ENCODE data around the gene TBC1D22B.

The TBC1D22B gene

DNA sequence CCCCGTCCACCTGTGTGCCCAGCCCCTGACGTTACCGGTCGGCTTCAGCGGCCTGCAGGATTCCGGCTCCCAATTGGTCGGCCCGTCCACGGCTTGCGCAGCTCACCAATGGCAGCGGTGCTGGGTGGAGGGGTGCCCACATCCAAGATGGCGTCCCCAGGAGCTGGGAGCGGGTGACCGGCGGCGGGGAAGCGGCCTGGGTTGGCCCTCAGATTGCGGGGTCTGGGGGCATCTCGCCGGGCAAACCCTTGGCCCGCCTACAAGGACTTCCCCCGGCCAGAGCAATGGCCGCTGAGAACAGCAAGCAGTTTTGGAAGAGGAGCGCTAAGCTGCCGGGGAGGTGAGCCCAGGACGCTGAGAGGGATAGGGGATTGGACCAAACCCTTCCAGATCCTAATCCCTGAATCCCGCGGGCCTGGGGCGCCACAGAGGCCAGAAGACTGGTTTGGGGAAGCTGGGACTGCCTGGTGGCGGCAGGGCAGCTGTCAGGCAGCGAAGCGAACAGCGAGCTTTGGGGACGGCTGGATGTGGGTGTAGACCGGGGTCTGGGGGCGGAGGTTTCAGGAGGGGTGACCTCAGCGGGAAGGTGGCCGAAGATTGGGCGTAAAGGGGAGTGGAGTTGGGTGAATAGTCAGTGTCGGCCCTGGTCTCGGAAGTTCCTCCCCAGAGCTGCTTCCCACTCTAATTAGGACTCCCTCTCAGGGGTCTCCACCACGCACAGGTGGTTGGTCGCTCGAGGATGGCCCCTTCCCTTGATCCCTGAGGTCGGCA is at the start of gene TBC1D22B, which contains the start of gene TMEM217:
Gene TBC1D22B (plus strand): TSS at position 139 of the 771 bp plus-strand sequence. CDS start 146 bp downstream, at position 285.
Gene TMEM217 (minus strand): TSS at position 511 of the 771 bp plus-strand sequence. CDS start 39,114 bp downstream, outside the sequence.
- TF ChIP-seq GATA2 (IDR thresholded peaks at IDR 0.05; ENCODE audit: low read depth, low read length) (peak; percentile 52), GATA3 (IDR thresholded peaks at IDR 0.05; ENCODE audit: low read depth, low read length) (no peak)

DNA sequence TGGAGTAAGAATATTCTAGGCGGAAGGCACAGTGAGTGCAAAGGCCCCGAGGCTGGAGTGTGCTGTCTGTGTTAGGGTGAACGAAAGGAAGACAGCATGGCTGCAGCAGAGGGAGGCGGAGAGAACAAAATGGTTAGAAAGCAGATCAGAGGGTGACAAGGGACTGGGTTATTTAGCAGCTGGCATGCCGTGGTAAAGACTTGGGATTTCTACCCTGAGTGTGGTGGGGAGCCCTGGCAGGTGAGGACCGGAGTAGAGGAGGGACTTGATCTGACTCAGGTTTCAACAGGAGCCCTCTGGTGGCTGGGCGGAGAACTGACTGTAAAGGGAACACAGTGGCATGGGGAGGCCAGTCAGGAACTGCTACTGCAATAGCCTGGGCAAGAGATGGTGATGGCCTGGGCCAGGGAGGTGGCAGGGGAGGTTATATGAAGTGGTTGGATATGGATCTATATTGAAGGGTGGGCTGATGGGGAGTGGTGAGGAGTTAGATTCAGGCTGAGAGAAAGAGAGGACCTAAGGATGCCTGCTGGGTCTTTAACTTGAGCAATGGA is 49.6 kb upstream of the TBC1D22B start:
- TF ChIP-seq GATA3 (IDR thresholded peaks at IDR 0.05; ENCODE audit: low read depth, low read length) (no peak), GATA2 (IDR thresholded peaks at IDR 0.05; ENCODE audit: low read depth, low read length) (no peak)

DNA sequence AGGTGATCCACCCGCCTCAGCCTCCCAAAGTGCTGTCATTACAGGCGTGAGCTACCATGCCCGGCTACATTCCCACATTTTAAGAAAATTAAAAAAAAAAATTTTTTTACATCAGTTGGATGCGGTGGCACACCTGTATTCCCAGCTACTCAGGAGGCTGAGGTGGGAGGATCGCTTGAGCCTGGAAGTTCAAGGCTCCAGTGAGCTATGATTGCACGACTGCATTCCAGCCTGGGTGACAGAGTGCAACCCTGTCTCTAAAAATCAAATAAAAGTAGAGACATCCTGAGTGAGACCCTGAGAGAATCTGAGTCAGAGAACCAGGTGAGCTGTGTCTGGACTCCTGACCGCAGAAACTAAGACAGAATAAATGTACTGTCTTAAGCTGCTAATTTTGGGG is 48.8 kb upstream of the TBC1D22B start:
- no peak for TF ChIP-seq GATA3 (IDR thresholded peaks at IDR 0.05; ENCODE audit: low read depth, low read length)
- TF ChIP-seq GATA2 (IDR thresholded peaks at IDR 0.05; ENCODE audit: low read depth, low read length), result no peak

DNA sequence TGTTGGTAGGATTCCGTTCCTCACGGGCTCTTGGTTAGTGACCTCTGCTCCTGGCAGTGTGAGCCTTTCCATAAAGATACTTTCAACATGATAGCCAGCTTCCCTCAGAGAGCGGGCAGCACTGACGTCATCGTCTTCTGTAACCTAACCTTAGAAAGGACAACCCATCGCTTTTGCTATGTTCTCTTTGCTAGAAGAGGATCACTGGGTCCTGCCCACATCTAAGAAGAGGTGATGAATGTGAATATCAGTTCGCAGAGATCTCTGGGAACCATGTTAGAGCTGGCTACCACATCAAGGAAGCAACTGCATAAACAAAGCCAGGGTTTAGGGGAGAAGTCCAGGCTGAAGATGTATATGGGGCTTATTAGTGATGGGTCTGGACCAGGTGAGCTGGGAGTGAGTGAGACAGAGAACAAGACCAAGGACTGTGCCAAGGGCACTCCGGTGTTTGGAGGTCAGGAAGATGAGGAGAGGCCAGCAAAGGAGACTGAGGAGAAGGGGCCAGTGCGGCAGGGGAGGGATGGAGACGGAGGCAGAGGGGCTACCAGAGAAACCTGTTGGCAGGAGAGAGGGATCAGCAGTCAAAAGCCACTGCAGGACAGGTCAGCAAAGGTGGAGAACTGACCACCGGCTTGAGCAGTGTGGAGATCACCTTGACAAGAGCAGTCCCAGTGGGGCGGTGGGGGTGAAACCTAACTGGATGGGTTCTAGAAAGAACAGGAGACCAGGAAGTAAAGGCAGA is 47.9 kb upstream of the TBC1D22B start:
- TF ChIP-seq GATA3 (IDR thresholded peaks at IDR 0.05; ENCODE audit: low read depth, low read length) (no peak), GATA2 (IDR thresholded peaks at IDR 0.05; ENCODE audit: low read depth, low read length) (no peak)

DNA sequence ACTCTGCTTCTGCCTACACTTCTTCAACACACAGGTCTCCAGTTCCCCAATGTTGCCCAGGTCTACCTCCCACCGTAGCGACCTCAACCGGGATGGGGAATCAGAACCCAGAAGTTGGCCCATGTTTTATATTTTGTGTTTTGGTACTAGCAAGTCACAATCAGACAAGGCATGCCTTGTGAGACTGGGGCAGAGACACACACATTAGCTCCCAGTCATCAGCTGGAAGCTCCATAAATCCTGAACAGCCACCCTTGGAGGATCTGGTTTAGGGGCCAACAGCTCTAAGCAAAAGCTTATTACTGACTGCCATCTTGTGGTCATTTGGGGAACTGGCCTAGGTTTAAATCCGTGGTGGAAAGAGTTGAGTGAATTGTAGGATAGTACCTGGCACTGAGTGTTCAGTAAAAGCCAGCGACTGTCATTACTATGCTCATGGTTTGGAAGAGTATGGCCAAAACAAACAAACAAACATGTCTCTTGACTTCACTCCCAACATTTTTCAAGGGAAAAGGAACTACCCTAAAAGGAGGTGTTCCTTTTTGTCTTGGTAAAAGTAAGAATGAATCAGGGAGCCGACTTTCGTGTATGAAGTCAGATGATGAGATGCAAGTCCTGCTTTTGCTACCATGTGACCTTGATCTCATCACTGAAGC is 47.1 kb upstream of the TBC1D22B start:
- TF ChIP-seq GATA3 (IDR thresholded peaks at IDR 0.05; ENCODE audit: low read depth, low read length) (no peak), GATA2 (IDR thresholded peaks at IDR 0.05; ENCODE audit: low read depth, low read length) (no peak)

DNA sequence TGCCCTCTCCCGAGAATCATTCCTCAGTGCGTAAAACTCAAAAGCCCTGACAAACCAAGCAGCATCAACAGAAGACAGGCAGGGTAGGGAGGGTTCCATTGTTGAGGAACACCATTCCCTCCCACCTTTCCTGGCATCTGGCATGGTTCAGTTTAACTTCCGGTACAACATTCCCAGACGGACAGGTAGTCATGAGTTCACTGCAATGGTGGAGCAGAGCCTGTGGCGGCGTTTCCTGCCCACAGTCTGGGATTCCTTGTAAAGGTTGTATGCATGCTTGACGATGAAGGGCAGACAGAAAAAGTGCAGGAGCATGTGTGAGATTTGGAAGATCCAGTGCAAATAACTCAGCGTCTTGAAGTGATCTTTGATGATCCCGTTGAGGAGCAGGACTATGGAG is 45.3 kb upstream of the TBC1D22B start:
- TF ChIP-seq GATA3 (IDR thresholded peaks at IDR 0.05; ENCODE audit: low read depth, low read length) (no peak), GATA2 (IDR thresholded peaks at IDR 0.05; ENCODE audit: low read depth, low read length) (no peak)

DNA sequence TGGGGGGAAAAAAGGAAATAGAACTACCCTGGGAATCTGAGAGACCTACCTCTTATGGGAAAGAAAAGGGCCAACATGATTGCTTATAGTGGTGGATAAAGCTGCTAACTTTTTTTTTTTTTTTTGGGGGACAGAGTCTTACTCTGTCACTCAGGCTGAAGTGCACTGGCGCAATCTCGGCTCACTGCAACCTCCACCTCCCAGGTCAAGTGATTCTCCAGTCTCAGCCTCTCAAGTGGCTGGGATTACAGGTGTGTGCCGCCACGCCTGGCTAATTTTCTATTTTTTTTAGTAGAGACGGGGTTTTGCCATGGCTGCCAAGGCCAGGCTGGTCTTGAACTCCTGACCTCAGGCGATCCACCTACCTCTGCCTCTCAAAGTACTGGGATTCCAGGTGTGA is 39.5 kb upstream of the TBC1D22B start:
- TF ChIP-seq GATA2 (IDR thresholded peaks at IDR 0.05; ENCODE audit: low read depth, low read length) (no peak), GATA3 (IDR thresholded peaks at IDR 0.05; ENCODE audit: low read depth, low read length) (no peak)

GRCh38 chr6:37218511-37218910 is 39.1 kb upstream of the TBC1D22B start:
- TF ChIP-seq GATA2 (IDR thresholded peaks at IDR 0.05; ENCODE audit: low read depth, low read length), result no peak
- no peak for TF ChIP-seq GATA3 (IDR thresholded peaks at IDR 0.05; ENCODE audit: low read depth, low read length)

DNA sequence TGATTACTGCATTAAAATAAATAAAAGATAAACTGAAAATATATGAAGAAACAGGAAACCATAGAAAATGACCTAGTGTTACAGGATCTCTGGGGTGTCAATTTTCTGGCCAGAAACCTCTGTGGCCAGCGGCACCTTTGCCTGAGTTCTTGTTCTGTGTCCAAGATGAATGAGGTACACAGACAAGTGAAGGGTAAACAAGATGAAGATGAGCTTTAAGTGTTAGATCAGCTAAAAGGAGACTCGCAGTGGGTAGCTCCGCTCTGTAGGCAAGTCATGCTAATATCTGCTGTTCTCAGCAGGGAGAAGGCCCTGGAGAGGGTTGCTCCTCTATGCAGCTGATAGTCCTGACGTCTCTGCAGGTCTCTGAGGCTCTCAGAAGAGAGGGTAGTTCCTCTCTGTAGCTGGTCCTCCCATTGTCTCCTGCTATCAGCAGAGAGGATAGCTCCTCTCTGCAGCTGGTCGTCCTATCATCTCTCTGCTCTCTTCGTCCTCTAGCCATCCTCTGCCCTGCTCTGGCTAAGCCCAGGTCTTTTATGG is 35.9 kb upstream of the TBC1D22B start:
- TF ChIP-seq GATA2 (IDR thresholded peaks at IDR 0.05; ENCODE audit: low read depth, low read length) (no peak), GATA3 (IDR thresholded peaks at IDR 0.05; ENCODE audit: low read depth, low read length) (no peak)

- TF ChIP-seq GATA3 (IDR thresholded peaks at IDR 0.05; ENCODE audit: low read depth, low read length) (no peak), GATA2 (IDR thresholded peaks at IDR 0.05; ENCODE audit: low read depth, low read length) (no peak)
Observed at GRCh38 chr6:37222125-37222967, 35.2 kb upstream of the TBC1D22B start.

- TF ChIP-seq GATA3 (IDR thresholded peaks at IDR 0.05; ENCODE audit: low read depth, low read length) (no peak), GATA2 (IDR thresholded peaks at IDR 0.05; ENCODE audit: low read depth, low read length) (no peak)
Observed at GRCh38 chr6:37222992-37223391, 34.6 kb upstream of the TBC1D22B start.

DNA sequence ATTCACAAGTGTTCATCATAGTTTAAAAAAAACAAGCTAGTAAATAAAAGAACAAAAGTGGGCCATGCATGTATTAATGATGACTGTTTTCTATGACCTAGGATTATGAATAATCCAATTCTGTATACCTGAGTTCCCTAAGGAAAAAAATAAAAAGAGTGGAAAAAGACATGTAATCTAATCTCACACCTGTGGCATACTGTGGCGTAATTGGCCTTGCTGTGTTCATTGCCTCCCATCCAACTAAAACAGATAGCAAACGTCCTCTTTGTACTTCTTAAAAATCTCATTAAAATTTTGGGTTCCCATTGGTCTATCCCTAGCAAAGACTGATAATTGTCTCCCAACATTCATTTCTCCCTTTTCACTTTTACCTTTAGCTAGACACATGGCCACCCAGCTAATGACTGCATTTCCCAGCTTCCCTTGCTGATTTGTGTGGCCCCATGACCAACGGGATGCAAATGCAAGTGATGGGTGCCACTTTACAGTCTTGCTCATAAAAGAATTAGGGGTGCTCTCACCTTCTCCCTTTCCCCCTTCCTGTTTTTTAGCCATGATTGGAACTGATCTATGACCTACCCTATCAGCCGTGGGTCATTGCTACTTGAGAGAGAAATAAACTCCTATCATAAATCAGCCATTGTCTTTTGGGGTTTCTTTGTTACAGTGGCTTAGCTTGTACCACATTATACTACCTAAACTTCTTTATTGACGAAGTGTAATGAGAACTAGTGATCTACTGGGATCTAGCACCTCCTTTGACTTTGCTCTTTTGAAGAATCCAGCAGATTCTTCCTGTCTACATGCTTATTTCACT is 32.0 kb upstream of the TBC1D22B start:
- TF ChIP-seq GATA2 (IDR thresholded peaks at IDR 0.05; ENCODE audit: low read depth, low read length), result no peak
- TF ChIP-seq GATA3 (IDR thresholded peaks at IDR 0.05; ENCODE audit: low read depth, low read length), result no peak
